ENCODE measurements around the gene COMTD1.

GRCh38 chr10:75207857-75208144 is 28.0 kb downstream of the COMTD1 start:
- TF ChIP-seq CTCF (IDR thresholded peaks at IDR 0.05; ENCODE audit: low read depth, low read length): no peak
- no peak for TF ChIP-seq POLR2A (IDR thresholded peaks at IDR 0.05; ENCODE audit: extremely low read depth, insufficient read length)

Data from NB4 (cell line).